Measurements from ENCODE around the gene ARHGDIG. TPM values are rescaled to one million over a fixed set of nuclear protein-coding genes. Genes with fewer than 3 reads are reported as not detected.
A peak's percentile ranks its signal among the peaks of the same experiment; 100 is the strongest.

Gene ARHGDIG
- polyA plus RNA-seq, 3 donors = not detected

- H3K4me3 ChIP-seq (replicated peaks in 1 of 3; ENCODE audit: low read depth in 2 of 3, low read length in 3 of 3) = no peak overlapping the region
- DNase-seq = no peak
- H3K79me2 ChIP-seq (ENCODE audit: insufficient read depth, low read length) = peaks cover 91% of the 10 kb centered on the region
- no peaks in the 10 kb centered on the region for H3K4me1 ChIP-seq (ENCODE audit: control insufficient read depth in 1 of 2, insufficient read depth in 2 of 2, low read length in 2 of 2)
- TF ChIP-seq CTCF (IDR thresholded peaks at IDR 0.05) = no peak
- 98% methylated on average over 15 of the region's 19 CpGs for WGBS (ENCODE audit: insufficient coverage)
- H3K4me2 ChIP-seq (replicated peaks; ENCODE audit: extremely low read depth, low read length, poor library complexity, severe bottlenecking) = no peak overlapping the region
- no peaks in the 10 kb centered on the region for H3K9me3 ChIP-seq (replicated peaks in 1 of 2; ENCODE audit: control insufficient read depth in 1 of 2, insufficient read depth in 1 of 2, low read length in 2 of 2)
- no peak overlapping the region for H3K4me3 Mint-ChIP-seq
- no peaks in the 10 kb centered on the region for H3K27me3 ChIP-seq (ENCODE audit: control insufficient read depth in 2 of 2, insufficient read depth in 2 of 2, low read length in 2 of 2)
- H3K9ac ChIP-seq (ENCODE audit: insufficient read depth, low read length, poor library complexity, severe bottlenecking) = peak overlapping the region; percentile 2
- H4K20me1 ChIP-seq (ENCODE audit: insufficient read depth, low read length) = peaks cover 62% of the 10 kb centered on the region
- no peaks in the 10 kb centered on the region for H3K27me3 Mint-ChIP-seq (ENCODE audit: low read depth in 3 of 3)
- no peaks in the 10 kb centered on the region for H3K4me1 Mint-ChIP-seq
- H2AFZ ChIP-seq (ENCODE audit: insufficient read depth, low read depth, low read length, poor library complexity, severe bottlenecking) = no peak overlapping the region
- no peak overlapping the region for H3K27ac ChIP-seq (ENCODE audit: low read depth in 1 of 2, low read length in 2 of 2)
- intact Hi-C loops (cut with micrococcal nuclease) = no loop called here
- H3K27ac Mint-ChIP-seq = peak overlapping the region in 3 of 7 donors; percentile 2 to 77 (median 61)
- H3K9me3 Mint-ChIP-seq = no peaks in the 10 kb centered on the region
- peaks cover 42 to 65% of the 10 kb centered on the region in 2 donors for H3K36me3 ChIP-seq (replicated peaks in 1 of 2; ENCODE audit: control insufficient read depth in 1 of 2, insufficient read depth in 2 of 2, low read length in 2 of 2)
- H3K36me3 Mint-ChIP-seq = peaks cover 56 to 59% of the 10 kb centered on the region in 2 donors
Observed at GRCh38 chr16:316741-317464, 36.5 kb downstream of the ARHGDIG start.

- intact Hi-C loops (cut with micrococcal nuclease) = no loop called here
- WGBS (ENCODE audit: insufficient coverage) = 100% methylated on average over 4 of the region's 5 CpGs
- no peak overlapping the region for H3K27ac ChIP-seq (ENCODE audit: low read depth in 1 of 2, low read length in 2 of 2)
- no peak for TF ChIP-seq CTCF (IDR thresholded peaks at IDR 0.05)
- H3K4me1 ChIP-seq (ENCODE audit: control insufficient read depth in 1 of 2, insufficient read depth in 2 of 2, low read length in 2 of 2) = no peaks in the 10 kb centered on the region
- H3K27me3 ChIP-seq (ENCODE audit: control insufficient read depth in 2 of 2, insufficient read depth in 2 of 2, low read length in 2 of 2) = no peaks in the 10 kb centered on the region
- Mint-ChIP-seq H3K4me3 (no peak overlapping the region), H3K9me3 (no peaks in the 10 kb centered on the region), H3K27ac (no peak overlapping the region), H3K27me3 (ENCODE audit: low read depth in 3 of 3) (no peaks in the 10 kb centered on the region), H3K4me1 (peaks cover 2% of the 10 kb centered on the region), H3K36me3 (peaks cover 50 to 52% of the 10 kb centered on the region in 2 donors)
- H3K36me3 ChIP-seq (replicated peaks in 1 of 2; ENCODE audit: control insufficient read depth in 1 of 2, insufficient read depth in 2 of 2, low read length in 2 of 2) = peaks cover 35 to 58% of the 10 kb centered on the region in 2 donors
- no peak for DNase-seq
- no peak overlapping the region for H3K4me3 ChIP-seq (replicated peaks in 1 of 3; ENCODE audit: low read depth in 2 of 3, low read length in 3 of 3)
- peaks cover 67% of the 10 kb centered on the region for H4K20me1 ChIP-seq (ENCODE audit: insufficient read depth, low read length)
- no peak overlapping the region for H2AFZ ChIP-seq (ENCODE audit: insufficient read depth, low read depth, low read length, poor library complexity, severe bottlenecking)
- H3K79me2 ChIP-seq (ENCODE audit: insufficient read depth, low read length) = peaks cover 91% of the 10 kb centered on the region
- no peaks in the 10 kb centered on the region for H3K9me3 ChIP-seq (replicated peaks in 1 of 2; ENCODE audit: control insufficient read depth in 1 of 2, insufficient read depth in 1 of 2, low read length in 2 of 2)
- H3K9ac ChIP-seq (ENCODE audit: insufficient read depth, low read length, poor library complexity, severe bottlenecking) = no peak overlapping the region
- no peak overlapping the region for H3K4me2 ChIP-seq (replicated peaks; ENCODE audit: extremely low read depth, low read length, poor library complexity, severe bottlenecking)
Observed at GRCh38 chr16:317583-317982, 37.2 kb downstream of the ARHGDIG start.

All from CD14-positive monocyte (primary cell).